HepG2 (cell line): ENCODE results near the gene STRN4. TPM values are rescaled to one million over a fixed set of nuclear protein-coding genes. Genes with fewer than 3 reads are reported as not detected.

Experiments
- ATF1 ChIP-seq: IDR thresholded peaks from 2 replicates; pipeline ENCODE4 v1.6.1; 2016; ENCODE audit warnings: mild to moderate bottlenecking, control low read depth
- CCAR2 ChIP-seq: fragments of 200-400 bp; formaldehyde crosslinking; optimal IDR thresholded peaks from 2 replicates; pipeline ENCODE3; 2018; ENCODE audit warnings: low read depth, mild to moderate bottlenecking, low read length, moderate library complexity
- CEBPB ChIP-seq: IDR thresholded peaks from 2 replicates; pipeline ENCODE4 v1.6.1; 2011; ENCODE audit warnings: low read depth, low read length, improper control_type of control experiment, borderline replicate concordance
- DR1 ChIP-seq: sonication (generic); formaldehyde crosslinking; IDR thresholded peaks from 2 replicates; pipeline ENCODE4 v1.8.0; 2021; ENCODE audit warnings: mild to moderate bottlenecking, missing genetic modification reagents, inconsistent platforms
- FOXP4 ChIP-seq: sonication (generic); formaldehyde crosslinking; IDR thresholded peaks from 2 replicates; pipeline ENCODE4 v1.4.0; 2020; ENCODE audit warnings: missing genetic modification reagents
- JUND ChIP-seq: sonication (generic); formaldehyde crosslinking; IDR thresholded peaks from 2 replicates; pipeline ENCODE4 v1.8.0; 2022; ENCODE audit warnings: mild to moderate bottlenecking, missing genetic modification reagents
- NCOA2 ChIP-seq: sonication (generic); formaldehyde crosslinking; IDR thresholded peaks from 2 replicates; pipeline ENCODE4 v1.8.0; 2022; ENCODE audit warnings: inconsistent platforms
- NR3C1 ChIP-seq: sonication (generic); formaldehyde crosslinking; IDR thresholded peaks from 2 replicates; pipeline ENCODE4 v1.4.0; 2020; ENCODE audit warnings: missing genetic modification reagents
- RARA ChIP-seq: IDR thresholded peaks from 2 replicates; pipeline ENCODE4 v1.6.1; 2016; ENCODE audit warnings: missing genetic modification reagents, missing compliant biosample characterization
- SUZ12 ChIP-seq: fragments of 150-350 bp; IDR thresholded peaks from 2 replicates; pipeline ENCODE4 v1.6.1; 2014; ENCODE audit warnings: low read depth, low read length
- TBX2 ChIP-seq: sonication (generic); formaldehyde crosslinking; IDR thresholded peaks from 2 replicates; pipeline ENCODE4 v1.5.0; 2020; ENCODE audit warnings: missing genetic modification reagents, mild to moderate bottlenecking, borderline replicate concordance
- ZNF17 ChIP-seq: sonication (generic); formaldehyde crosslinking; IDR thresholded peaks from 2 replicates; pipeline ENCODE4 v1.5.0; 2020; ENCODE audit warnings: mild to moderate bottlenecking, missing genetic modification reagents
- ZNF83 ChIP-seq: sonication (generic); formaldehyde crosslinking; IDR thresholded peaks from 2 replicates; pipeline ENCODE4 v1.4.0; 2020; ENCODE audit warnings: missing genetic modification reagents, mild to moderate bottlenecking, borderline replicate concordance
- polyA plus RNA-seq, 8 experiments: library from polyadenylated mRNA; depleted of rRNA in 3 of 8; stranded (reverse) in 7 of 8; unstranded in 1 of 8; fragments of >200 nt; fragmentation: Illumina TruSeq in 4 of 8; extraction: Trizol in 4 of 8; gene quantifications; 2 replicates each; pipeline versions ENCODE4 v1.2.1 to v1.2.3, GENCODE V29; 2011 to 2016; ENCODE audit warnings: low read depth in 4 of 8, missing spikeins in 1 of 8, mixed read lengths in 1 of 8; ENCODE audit not compliant: insufficient read depth in 1 of 8
- total RNA-seq, 5 experiments: library from RNA; depleted of rRNA; stranded (reverse); fragments of >200 nt; fragmentation: Illumina TruSeq; extraction: Trizol; gene quantifications; 2 replicates each; pipeline ENCODE4 v1.2.3, GENCODE V29; 2016; ENCODE audit warnings: low read depth in 1 of 5
- TF ChIP-seq, protein P1 (sequence below): sonication (generic); formaldehyde crosslinking; conservative IDR thresholded peaks from 2 replicates; pipeline ENCODE4 v1.8.0; 2022; ENCODE audit warnings: missing genetic modification reagents
- TF ChIP-seq, protein P2 (sequence below): sonication (generic); formaldehyde crosslinking; IDR thresholded peaks from 2 replicates; pipeline ENCODE4 v1.5.0; 2020; ENCODE audit warnings: mild to moderate bottlenecking, missing genetic modification reagents
- TF ChIP-seq, protein P3 (sequence below), 2 experiments: IDR thresholded peaks; 2 replicates each; pipeline ENCODE4 v1.6.1; 2011 to 2012; ENCODE audit warnings: low read length in 2 of 2, borderline replicate concordance in 1 of 2, low read depth in 1 of 2, mild to moderate bottlenecking in 1 of 2, moderate library complexity in 1 of 2
- TF ChIP-seq, protein P4 (sequence below): IDR thresholded peaks from 2 replicates; pipeline ENCODE4 v1.6.1; 2012; ENCODE audit warnings: low read depth, low read length, improper control_type of control experiment

STRN4 gene
- total and polyA plus RNA-seq, 2 of the 13 experiments (the other 11 are each of a cell fraction or from before 2014, with no cell fraction given): 43.1 to 57.3 TPM

GRCh38 chr19:46764817-46765291 lies 18.6 kb upstream of the STRN4 start (continued):
- TF ChIP-seq CCAR2: peak; percentile 11
- TF ChIP-seq, protein P1, sequence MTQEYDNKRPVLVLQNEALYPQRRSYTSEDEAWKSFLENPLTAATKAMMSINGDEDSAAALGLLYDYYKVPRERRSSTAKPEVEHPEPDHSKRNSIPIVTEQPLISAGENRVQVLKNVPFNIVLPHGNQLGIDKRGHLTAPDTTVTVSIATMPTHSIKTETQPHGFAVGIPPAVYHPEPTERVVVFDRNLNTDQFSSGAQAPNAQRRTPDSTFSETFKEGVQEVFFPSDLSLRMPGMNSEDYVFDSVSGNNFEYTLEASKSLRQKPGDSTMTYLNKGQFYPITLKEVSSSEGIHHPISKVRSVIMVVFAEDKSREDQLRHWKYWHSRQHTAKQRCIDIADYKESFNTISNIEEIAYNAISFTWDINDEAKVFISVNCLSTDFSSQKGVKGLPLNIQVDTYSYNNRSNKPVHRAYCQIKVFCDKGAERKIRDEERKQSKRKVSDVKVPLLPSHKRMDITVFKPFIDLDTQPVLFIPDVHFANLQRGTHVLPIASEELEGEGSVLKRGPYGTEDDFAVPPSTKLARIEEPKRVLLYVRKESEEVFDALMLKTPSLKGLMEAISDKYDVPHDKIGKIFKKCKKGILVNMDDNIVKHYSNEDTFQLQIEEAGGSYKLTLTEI (CRISPR knock-in tag): no peak
- TF ChIP-seq JUND: peak; percentile 57; the same call in 1 of the 2 replicates
- no peak for TF ChIP-seq DR1 (CRISPR knock-in tag)
- no peak for TF ChIP-seq SUZ12
- peak; percentile 46; the same call in 1 of the 2 replicates for TF ChIP-seq FOXP4
- TF ChIP-seq ATF1 (CRISPR knock-in tag): no peak
- peak; percentile 87 for TF ChIP-seq CEBPB
- no peak for TF ChIP-seq ZNF83 (CRISPR knock-in tag)
- TF ChIP-seq, protein P2, sequence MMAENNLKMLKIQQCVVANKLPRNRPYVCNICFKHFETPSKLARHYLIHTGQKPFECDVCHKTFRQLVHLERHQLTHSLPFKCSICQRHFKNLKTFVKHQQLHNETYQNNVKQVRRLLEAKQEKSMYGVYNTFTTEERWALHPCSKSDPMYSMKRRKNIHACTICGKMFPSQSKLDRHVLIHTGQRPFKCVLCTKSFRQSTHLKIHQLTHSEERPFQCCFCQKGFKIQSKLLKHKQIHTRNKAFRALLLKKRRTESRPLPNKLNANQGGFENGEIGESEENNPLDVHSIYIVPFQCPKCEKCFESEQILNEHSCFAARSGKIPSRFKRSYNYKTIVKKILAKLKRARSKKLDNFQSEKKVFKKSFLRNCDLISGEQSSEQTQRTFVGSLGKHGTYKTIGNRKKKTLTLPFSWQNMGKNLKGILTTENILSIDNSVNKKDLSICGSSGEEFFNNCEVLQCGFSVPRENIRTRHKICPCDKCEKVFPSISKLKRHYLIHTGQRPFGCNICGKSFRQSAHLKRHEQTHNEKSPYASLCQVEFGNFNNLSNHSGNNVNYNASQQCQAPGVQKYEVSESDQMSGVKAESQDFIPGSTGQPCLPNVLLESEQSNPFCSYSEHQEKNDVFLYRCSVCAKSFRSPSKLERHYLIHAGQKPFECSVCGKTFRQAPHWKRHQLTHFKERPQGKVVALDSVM (CRISPR knock-in tag): peak; percentile 26; the same call in 1 of the 2 replicates
- no peak for TF ChIP-seq ZNF17
- peak; percentile 70 for TF ChIP-seq NCOA2 (CRISPR knock-in tag)
- TF ChIP-seq, protein P3, sequence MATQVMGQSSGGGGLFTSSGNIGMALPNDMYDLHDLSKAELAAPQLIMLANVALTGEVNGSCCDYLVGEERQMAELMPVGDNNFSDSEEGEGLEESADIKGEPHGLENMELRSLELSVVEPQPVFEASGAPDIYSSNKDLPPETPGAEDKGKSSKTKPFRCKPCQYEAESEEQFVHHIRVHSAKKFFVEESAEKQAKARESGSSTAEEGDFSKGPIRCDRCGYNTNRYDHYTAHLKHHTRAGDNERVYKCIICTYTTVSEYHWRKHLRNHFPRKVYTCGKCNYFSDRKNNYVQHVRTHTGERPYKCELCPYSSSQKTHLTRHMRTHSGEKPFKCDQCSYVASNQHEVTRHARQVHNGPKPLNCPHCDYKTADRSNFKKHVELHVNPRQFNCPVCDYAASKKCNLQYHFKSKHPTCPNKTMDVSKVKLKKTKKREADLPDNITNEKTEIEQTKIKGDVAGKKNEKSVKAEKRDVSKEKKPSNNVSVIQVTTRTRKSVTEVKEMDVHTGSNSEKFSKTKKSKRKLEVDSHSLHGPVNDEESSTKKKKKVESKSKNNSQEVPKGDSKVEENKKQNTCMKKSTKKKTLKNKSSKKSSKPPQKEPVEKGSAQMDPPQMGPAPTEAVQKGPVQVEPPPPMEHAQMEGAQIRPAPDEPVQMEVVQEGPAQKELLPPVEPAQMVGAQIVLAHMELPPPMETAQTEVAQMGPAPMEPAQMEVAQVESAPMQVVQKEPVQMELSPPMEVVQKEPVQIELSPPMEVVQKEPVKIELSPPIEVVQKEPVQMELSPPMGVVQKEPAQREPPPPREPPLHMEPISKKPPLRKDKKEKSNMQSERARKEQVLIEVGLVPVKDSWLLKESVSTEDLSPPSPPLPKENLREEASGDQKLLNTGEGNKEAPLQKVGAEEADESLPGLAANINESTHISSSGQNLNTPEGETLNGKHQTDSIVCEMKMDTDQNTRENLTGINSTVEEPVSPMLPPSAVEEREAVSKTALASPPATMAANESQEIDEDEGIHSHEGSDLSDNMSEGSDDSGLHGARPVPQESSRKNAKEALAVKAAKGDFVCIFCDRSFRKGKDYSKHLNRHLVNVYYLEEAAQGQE (IDR thresholded peaks at IDR 0.05; ENCODE audit: borderline replicate concordance in 1 of 2, low read depth in 1 of 2, low read length in 2 of 2): no peak
- TF ChIP-seq NR3C1 (CRISPR knock-in tag): no peak
- peak; percentile 85 for TF ChIP-seq RARA (CRISPR knock-in tag)
- TF ChIP-seq, protein P4, sequence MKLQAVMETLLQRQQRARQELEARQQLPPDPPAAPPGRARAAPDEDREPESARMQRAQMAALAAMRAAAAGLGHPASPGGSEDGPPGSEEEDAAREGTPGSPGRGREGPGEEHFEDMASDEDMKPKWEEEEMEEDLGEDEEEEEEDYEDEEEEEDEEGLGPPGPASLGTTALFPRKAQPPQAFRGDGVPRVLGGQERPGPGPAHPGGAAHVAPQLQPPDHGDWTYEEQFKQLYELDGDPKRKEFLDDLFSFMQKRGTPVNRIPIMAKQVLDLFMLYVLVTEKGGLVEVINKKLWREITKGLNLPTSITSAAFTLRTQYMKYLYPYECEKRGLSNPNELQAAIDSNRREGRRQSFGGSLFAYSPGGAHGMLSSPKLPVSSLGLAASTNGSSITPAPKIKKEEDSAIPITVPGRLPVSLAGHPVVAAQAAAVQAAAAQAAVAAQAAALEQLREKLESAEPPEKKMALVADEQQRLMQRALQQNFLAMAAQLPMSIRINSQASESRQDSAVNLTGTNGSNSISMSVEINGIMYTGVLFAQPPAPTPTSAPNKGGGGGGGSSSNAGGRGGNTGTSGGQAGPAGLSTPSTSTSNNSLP: no peak
- TF ChIP-seq TBX2 (CRISPR knock-in tag): peak; percentile 85
